Fibroblast of skin of left biceps (primary cell): ENCODE results near the gene SLC25A22.

Experiments used
- DNase-seq, 2 experiments: peaks; one replicate each; pipeline ENCODE4 v3.0.0-alpha.2; 2013; ENCODE audit warnings: low read depth in 2 of 2

SLC25A22 gene

GRCh38 chr11:790721-791564, 7.1 kb downstream of the SLC25A22 start:
- DNase-seq = no peak

- no peak for DNase-seq
These were observed 8.1 kb downstream of the SLC25A22 start, which contains the start of gene CEND1 for GRCh38 chr11:789943-790342. Gene CEND1, minus strand, starts transcription at chr11:790090. Its CDS starts 1,514 bp downstream, at chr11:788576.

- DNase-seq = no peak
These were observed 8.8 kb downstream of the SLC25A22 start for GRCh38 chr11:788953-789940.

GRCh38 chr11:788009-788640, 10.0 kb downstream of the SLC25A22 start:
- no peak for DNase-seq

GRCh38 chr11:787084-787675, 10.9 kb downstream of the SLC25A22 start:
- no peak for DNase-seq

GRCh38 chr11:786235-787083, 11.6 kb downstream of the SLC25A22 start:
- no peak for DNase-seq

GRCh38 chr11:783581-784015, 14.5 kb downstream of the SLC25A22 start:
- peak; percentile 64 to 67 for DNase-seq

GRCh38 chr11:782264-783174, 15.6 kb downstream of the SLC25A22 start:
- DNase-seq = no peak

GRCh38 chr11:779955-780532, 18.0 kb downstream of the SLC25A22 start:
- no peak for DNase-seq

- DNase-seq = no peak
These were observed 18.8 kb downstream of the SLC25A22 start for GRCh38 chr11:778976-779954.

- peak; percentile 49 to 52 for DNase-seq
These were observed 20.5 kb downstream of the SLC25A22 start, which contains the start of gene GATD1 for GRCh38 chr11:777288-778255. Gene GATD1, minus strand, starts transcription at chr11:777487. Its CDS starts 25 bp downstream, at chr11:777462.

GRCh38 chr11:776561-777287, 21.4 kb downstream of the SLC25A22 start:
- DNase-seq = no peak

- DNase-seq = no peak
These were observed 21.9 kb downstream of the SLC25A22 start for GRCh38 chr11:776263-776560.

GRCh38 chr11:774873-775592, 23.0 kb downstream of the SLC25A22 start:
- DNase-seq = no peak

GRCh38 chr11:773830-774229, 24.3 kb downstream of the SLC25A22 start:
- DNase-seq = no peak
